DOHH2 (cell line): ENCODE measurements around the gene CATSPERB.

Source experiments
- EZH2phosphoT487 ChIP-seq: fragments of 200-600 bp; sonication (generic); IDR thresholded peaks from 2 replicates; pipeline ENCODE4 v1.6.1; 2017; ENCODE audit warnings: borderline replicate concordance, mild to moderate bottlenecking, antibody characterized with exemption, low read length, moderate library complexity, mixed read lengths
- TF ChIP-seq, protein P1 (sequence below): fragments of 200-600 bp; sonication (generic); IDR thresholded peaks from one replicate; pipeline ENCODE4 v1.5.1; 2014; ENCODE audit warnings: antibody characterized with exemption, mild to moderate bottlenecking, low read depth, low read length; ENCODE audit not compliant: poor library complexity, severe bottlenecking

- TF ChIP-seq, protein P1, sequence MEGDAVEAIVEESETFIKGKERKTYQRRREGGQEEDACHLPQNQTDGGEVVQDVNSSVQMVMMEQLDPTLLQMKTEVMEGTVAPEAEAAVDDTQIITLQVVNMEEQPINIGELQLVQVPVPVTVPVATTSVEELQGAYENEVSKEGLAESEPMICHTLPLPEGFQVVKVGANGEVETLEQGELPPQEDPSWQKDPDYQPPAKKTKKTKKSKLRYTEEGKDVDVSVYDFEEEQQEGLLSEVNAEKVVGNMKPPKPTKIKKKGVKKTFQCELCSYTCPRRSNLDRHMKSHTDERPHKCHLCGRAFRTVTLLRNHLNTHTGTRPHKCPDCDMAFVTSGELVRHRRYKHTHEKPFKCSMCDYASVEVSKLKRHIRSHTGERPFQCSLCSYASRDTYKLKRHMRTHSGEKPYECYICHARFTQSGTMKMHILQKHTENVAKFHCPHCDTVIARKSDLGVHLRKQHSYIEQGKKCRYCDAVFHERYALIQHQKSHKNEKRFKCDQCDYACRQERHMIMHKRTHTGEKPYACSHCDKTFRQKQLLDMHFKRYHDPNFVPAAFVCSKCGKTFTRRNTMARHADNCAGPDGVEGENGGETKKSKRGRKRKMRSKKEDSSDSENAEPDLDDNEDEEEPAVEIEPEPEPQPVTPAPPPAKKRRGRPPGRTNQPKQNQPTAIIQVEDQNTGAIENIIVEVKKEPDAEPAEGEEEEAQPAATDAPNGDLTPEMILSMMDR, result no peak
- TF ChIP-seq EZH2phosphoT487, result no peak
Observed at GRCh38 chr14:91624757-91625156, 107.1 kb downstream of the CATSPERB start.
